ENCODE measurements around the gene ERFE. TPM values are rescaled to one million over a fixed set of nuclear protein-coding genes. Genes with fewer than 3 reads are reported as not detected.

Gene ERFE
- total RNA-seq, 1 donor from 2014 or later: 0.44 TPM

DNA sequence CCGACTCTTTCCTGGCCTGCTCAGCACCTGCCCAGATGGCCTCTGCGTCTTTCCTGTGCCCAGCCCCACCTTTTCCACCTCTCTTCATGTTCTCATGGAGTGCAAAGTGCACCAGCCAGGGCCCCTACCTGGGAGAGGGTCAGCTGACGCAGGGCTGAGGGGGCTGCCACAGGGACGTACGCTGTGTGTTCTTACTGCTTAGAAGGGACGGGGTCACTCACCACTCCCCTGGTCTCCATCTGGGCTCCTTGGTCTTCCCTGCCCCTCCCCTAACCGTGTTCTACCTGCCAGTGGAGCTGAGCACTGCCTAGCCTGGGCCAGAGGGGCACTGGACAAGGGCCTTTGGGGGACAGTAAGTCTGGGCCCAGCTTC is 8.6 kb downstream of the ERFE start:
- peaks cover 27% of the 10 kb centered on the region for H3K4me1 ChIP-seq
- intact Hi-C loops (cut with micrococcal nuclease): no loop called here
- no peaks in the 10 kb centered on the region for H3K9me3 ChIP-seq (replicated peaks)
- DNase-seq: no peak
- no peak for TF ChIP-seq CTCF (IDR thresholded peaks at IDR 0.05; ENCODE audit: borderline replicate concordance)
- no peak overlapping the region for H3K4me3 ChIP-seq
- H3K27ac ChIP-seq (replicated peaks): no peak overlapping the region
- H3K27me3 ChIP-seq (ENCODE audit: low read depth): peaks cover 27% of the 10 kb centered on the region
- peaks cover 46% of the 10 kb centered on the region for H3K36me3 ChIP-seq

GRCh38 chr2:238167761-238168160 is 9.0 kb downstream of the ERFE start:
- Histone ChIP-seq H3K4me1 (peaks cover 27% of the 10 kb centered on the region), H3K4me3 (no peak overlapping the region), H3K36me3 (peaks cover 50% of the 10 kb centered on the region), H3K27me3 (ENCODE audit: low read depth) (peaks cover 23% of the 10 kb centered on the region), H3K27ac (replicated peaks) (no peak overlapping the region), H3K9me3 (replicated peaks) (no peaks in the 10 kb centered on the region)
- intact Hi-C loops (cut with micrococcal nuclease): no loop called here
- no peak for TF ChIP-seq CTCF (IDR thresholded peaks at IDR 0.05; ENCODE audit: borderline replicate concordance)
- peak; percentile 12 for DNase-seq

GRCh38 chr2:238168196-238169047 is 9.7 kb downstream of the ERFE start:
- intact Hi-C loops (cut with micrococcal nuclease): no loop called here
- Histone ChIP-seq H3K4me3 (no peak overlapping the region), H3K9me3 (replicated peaks) (no peaks in the 10 kb centered on the region), H3K27ac (replicated peaks) (no peak overlapping the region), H3K36me3 (peaks cover 56% of the 10 kb centered on the region), H3K27me3 (ENCODE audit: low read depth) (peaks cover 16% of the 10 kb centered on the region), H3K4me1 (peaks cover 24% of the 10 kb centered on the region)
- DNase-seq: no peak
- no peak for TF ChIP-seq CTCF (IDR thresholded peaks at IDR 0.05; ENCODE audit: borderline replicate concordance)

DNA sequence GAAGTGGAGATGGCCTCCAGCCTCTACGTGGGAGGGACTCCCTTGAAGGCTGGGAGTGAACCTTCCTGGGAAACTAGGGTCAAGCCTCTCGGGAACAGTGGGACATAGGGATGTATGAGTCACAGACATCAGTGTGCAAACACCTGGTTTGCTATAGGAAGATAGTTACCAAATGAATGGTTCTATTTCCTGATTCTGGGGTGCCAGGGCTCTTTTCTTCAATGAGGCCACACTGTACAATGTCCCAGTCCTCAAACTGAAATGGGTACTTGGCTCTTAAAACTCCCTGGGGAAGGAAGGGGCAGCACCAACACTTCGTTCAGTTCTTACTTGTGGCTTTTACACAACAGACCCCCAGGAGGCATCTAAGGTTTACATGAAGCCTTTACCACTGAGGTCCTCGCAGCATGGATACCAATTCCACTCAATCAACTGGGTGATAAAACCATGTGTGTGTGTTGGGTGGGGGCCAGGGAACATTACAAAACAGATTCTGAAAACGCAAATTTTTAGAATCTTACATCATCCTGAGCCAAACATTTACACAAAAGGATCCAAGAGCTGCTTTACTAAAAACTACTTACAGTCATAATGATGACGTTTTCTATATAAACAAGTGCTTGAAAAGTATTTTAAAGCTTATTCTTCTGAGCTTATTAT is 10.4 kb downstream of the ERFE start:
- peak; percentile 18 for DNase-seq
- peaks cover 8% of the 10 kb centered on the region for H3K27me3 ChIP-seq (ENCODE audit: low read depth)
- no peak for TF ChIP-seq CTCF (IDR thresholded peaks at IDR 0.05; ENCODE audit: borderline replicate concordance)
- no peak overlapping the region for H3K4me3 ChIP-seq
- H3K4me1 ChIP-seq: peaks cover 19% of the 10 kb centered on the region
- intact Hi-C loops (cut with micrococcal nuclease): no loop called here
- H3K36me3 ChIP-seq: peaks cover 64% of the 10 kb centered on the region
- H3K9me3 ChIP-seq (replicated peaks): no peaks in the 10 kb centered on the region
- H3K27ac ChIP-seq (replicated peaks): no peak overlapping the region

DNA sequence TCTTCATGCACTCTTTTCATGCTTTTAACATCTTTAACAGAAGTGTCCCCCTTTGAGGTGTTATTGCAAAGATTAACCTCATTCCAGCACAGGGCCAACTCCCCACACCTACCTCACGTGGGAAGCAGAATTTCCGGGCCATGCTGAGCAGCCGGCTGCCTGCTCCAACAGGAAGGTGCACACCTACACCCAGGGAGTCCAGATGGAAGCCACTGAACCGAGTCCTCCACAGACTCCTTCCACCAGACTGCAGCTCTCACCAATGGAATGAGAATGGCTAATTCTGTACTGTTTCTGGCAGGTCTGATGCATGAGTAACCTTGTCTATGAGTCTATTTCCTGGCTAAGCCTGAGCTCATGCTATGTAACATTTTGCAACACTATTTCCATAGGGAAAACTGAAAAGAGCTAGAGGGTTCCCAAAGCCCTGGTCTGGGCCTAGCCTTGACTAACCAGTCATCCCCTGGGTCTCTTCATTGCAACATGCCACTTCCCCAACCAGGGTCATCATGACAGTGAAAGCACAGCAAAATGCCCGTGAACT is 11.0 kb downstream of the ERFE start:
- H3K27ac ChIP-seq (replicated peaks): peak overlapping the region; percentile 34
- intact Hi-C loops (cut with micrococcal nuclease): no loop called here
- peaks cover 70% of the 10 kb centered on the region for H3K36me3 ChIP-seq
- TF ChIP-seq CTCF (IDR thresholded peaks at IDR 0.05; ENCODE audit: borderline replicate concordance): no peak
- peaks cover 19% of the 10 kb centered on the region for H3K4me1 ChIP-seq
- no peak overlapping the region for H3K4me3 ChIP-seq
- H3K27me3 ChIP-seq (ENCODE audit: low read depth): peaks cover 2% of the 10 kb centered on the region
- H3K9me3 ChIP-seq (replicated peaks): no peaks in the 10 kb centered on the region
- no peak for DNase-seq

All from left ventricle myocardium inferior (tissue), 1 donor.